GM12892 (cell line): ENCODE results near the gene CLSTN2.

Source experiments
- POLR2A ChIP-seq: IDR thresholded peaks from 2 replicates; pipeline ENCODE4 v1.6.1; 2011; ENCODE audit warnings: low read depth, low read length, control low read depth
- POLR2AphosphoS5 ChIP-seq: IDR thresholded peaks from 2 replicates; pipeline ENCODE4 v1.6.1; 2011; ENCODE audit warnings: low read depth, low read length, control low read depth
- TAF1 ChIP-seq: IDR thresholded peaks from 2 replicates; pipeline ENCODE4 v1.6.1; 2011; ENCODE audit warnings: low read depth, mild to moderate bottlenecking, control low read depth, low read length, borderline replicate concordance

DNA sequence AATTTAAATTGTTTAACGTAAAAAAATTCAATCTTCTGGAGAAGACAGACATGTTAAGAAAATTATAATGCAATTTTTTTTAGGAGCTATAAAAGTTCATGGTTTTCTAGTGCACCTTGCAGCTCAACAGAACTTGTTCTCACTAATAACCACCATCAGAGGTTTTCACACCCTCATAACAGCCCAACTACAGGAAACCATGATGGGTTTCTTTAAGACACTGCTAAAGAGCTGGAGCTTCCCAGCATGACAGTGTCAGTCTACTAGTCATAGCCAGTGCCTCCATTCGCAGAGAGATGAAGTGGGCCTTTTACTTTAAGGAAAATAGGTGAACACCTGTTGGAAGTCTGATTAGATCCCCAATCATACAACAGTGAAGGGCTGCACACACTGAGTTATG, 518.8 kb downstream of the CLSTN2 start:
- no peak for TF ChIP-seq POLR2AphosphoS5
- TF ChIP-seq TAF1 = no peak
- no peak for TF ChIP-seq POLR2A
